ENCODE data around the gene SLC6A17. TPM values are rescaled to one million over a fixed set of nuclear protein-coding genes. Genes with fewer than 3 reads are reported as not detected.

SLC6A17 gene
- total RNA-seq, 1 donor from 2014 or later: 0.45 TPM

DNA sequence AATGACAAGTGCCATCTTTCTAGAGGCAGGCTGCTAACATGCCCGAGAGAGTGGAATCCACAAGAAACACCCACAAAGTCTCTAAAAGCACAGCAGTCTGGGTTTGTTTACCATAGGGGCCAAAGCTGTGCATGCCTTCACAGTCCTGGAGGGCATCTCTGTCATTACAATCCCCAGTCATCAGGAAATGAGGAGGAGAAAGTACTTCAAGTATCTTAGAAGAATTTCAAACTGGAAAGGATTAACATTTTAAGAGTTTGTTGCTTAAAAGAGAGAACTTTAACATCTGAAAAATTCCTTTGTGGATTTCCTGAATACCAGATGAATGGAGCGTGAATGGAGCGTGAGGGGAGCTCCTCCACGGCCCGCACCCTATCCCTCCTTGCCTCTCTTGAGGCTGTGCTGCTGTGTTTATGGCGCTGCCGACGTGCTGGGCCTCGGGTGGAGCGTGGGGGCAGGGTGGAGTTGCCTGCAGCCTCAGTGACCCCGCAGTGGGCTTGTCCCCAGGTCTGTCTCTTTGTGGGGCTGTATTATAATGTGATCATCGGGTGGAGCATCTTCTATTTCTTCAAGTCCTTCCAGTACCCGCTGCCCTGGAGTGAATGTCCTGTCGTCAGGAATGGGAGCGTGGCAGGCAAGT is 23.3 kb downstream of the SLC6A17 start:
- no peak for DNase-seq (ENCODE audit: low read depth)

DNA sequence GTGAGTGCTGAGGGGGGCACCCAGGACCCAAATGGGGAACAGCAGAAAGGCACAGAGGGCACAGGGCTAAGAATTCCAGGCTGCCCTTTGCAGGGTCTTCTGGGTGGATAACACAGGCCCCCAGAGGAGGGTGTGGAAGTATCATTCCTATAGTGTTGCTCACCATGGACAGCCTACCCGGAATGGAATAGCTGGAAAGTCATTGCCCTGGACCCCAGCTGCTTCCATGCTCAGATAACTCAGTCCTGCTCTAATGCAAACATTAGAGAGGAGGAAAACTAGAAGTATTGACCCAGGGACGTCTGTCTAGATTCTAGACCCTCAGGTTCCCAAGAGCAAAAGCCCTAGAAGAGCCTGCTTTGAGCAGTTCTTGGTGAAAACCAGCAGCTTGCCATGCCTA is 24.7 kb downstream of the SLC6A17 start:
- no peak for DNase-seq (ENCODE audit: low read depth)

DNA sequence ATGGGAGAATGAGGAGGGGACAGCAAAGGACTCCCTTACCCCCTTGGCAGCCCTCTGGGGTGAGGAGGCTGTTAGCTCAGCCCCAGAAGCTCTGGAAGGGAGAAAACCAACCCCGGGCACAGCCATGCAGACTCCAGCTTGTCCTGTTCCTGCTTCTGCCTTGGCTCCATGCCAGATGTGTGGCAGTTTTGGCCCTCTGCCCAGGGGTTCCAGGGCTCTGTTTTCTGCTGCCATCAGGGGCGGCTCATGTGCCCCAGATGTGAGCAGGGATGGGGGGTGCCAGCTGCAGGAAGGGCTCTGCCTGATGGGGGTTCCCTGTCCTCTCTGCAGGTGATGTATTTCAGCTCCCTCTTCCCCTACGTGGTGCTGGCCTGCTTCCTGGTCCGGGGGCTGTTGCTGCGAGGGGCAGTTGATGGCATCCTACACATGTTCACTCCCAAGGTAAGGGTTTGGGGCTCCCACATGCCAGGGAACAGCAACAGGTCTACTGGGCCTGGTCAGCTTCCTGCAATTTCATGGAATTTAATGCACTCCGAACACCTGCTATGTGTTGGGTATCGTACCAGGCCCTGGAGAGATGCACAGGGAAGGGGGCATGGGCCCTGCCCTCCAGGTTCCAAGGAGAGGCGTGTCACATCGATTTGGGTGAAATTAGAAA is 26.1 kb downstream of the SLC6A17 start:
- no peak for DNase-seq (ENCODE audit: low read depth)

DNA sequence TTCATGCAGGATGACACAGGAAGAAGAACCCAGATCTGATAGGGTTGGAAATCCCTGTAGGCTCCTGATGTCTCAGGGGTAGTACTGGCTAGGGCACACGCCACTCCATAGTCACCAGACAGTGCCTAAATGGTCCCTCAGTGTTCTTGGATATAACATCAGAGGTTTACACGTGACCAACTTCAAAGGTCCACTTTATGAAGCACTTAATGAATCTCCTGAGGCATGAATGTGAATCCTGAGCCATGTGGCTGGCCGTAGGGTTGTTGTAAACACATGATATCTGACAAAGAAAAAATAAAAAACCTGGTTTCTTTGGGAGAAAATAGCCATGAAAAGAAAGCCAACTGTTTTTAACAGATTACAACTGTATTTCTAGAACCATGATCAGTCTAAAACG is 27.5 kb downstream of the SLC6A17 start:
- DNase-seq (ENCODE audit: low read depth): no peak

- DNase-seq (ENCODE audit: low read depth): no peak
Measured at GRCh38 chr1:110183642-110184167, 33.4 kb downstream of the SLC6A17 start.

DNA sequence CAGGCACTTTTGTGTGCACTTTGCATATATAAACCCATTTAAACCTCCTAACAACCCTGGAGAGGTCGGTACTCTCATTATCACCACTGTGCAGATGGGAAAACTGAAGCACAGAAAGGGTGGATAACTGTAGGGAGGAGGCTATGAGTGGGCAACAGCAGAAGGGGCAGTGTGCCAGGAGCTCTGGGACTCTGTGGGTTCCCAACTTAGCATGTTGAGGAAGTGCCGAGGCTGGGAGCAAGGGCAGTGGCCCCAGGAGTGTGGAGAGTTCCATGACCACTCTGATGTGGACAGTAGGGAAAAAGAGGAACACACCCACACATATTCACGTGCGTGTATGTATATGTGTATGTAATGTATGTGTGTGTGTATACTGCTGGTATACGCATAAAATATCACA is 34.2 kb downstream of the SLC6A17 start:
- DNase-seq (ENCODE audit: low read depth): no peak

DNA sequence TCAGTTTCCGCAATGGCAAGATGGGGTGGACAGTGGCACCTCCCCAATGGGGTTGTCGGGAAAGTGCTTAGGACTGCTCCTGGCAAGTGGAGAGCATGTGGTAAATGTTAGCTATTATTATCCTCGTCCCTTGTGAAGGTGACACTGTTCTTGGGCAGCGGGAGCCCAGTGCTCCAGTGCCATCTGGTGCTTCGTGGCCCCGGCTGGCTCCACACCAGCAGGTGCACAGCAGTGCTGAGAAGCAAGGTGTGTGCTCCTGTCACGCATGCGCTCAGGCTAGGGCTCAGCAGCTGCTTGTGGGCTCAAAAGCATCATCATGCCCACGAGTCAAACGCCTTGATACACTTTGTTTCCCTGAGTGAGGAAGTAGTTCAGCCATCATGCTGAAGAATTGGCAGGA is 34.9 kb downstream of the SLC6A17 start:
- no peak for DNase-seq (ENCODE audit: low read depth)

GRCh38 chr1:110186558-110186957 is 36.3 kb downstream of the SLC6A17 start:
- DNase-seq (ENCODE audit: low read depth): no peak

DNA sequence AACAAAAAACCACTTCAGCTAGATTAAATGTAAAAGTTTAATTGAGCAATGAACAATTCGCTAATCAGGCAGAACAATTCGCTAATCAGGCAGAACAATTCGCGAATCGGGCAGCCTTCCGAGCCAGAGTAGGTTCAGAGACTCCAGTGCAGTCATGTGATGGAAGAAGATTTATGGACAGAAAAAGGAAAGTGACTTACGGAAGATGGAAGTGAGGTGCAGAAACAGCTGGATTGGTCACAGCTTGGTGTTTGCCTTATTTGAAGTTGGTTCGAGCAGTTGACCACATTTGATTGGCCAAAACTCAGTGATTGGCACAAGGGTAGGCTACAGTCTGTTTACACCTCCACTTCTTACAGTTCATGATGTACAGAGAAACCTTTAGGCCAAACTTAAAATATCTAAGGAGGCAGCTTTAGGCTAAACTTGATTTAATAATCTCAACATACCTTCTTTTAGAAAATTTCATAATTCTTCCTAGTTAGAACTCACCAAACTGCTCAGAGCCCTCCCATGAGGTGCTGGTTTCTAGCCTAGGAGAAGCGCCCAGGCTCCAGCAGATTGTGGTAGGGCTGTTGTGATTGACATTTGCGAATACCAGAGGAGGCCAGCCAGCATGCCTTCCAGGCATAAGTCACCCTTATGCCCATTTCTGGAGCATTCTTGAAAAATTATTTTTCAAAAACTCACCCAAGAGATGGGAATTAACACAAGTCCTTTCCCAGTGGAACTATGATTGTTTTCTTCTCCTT is 37.0 kb downstream of the SLC6A17 start:
- no peak for DNase-seq (ENCODE audit: low read depth)

DNA sequence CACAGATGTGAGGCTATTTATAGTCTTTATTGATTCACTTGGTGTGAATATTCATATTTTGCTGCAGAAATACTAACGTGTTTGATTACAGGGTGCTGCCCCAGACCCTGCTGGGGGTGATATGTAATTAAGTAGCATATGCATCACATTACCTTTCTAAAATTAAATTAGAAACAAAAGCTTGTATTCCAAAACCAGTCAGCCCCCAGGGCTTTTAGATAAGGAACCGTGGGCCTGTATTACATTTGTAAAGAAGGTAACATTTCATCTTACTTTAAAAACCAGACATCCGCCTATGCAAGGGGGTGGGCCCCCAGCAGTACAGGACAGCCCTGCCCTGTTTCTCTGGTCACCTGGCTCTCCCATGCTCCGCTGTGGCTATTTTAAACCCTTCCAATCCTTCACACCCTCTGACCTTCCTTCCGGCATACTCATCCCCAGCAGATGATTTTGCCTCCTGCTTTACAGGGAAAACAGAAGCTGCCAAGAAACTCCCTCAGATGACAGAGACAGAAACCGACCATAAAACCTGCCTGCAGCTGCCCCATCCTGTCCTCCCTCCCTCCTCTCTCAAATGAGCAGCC is 37.8 kb downstream of the SLC6A17 start:
- DNase-seq (ENCODE audit: low read depth): no peak

DNA sequence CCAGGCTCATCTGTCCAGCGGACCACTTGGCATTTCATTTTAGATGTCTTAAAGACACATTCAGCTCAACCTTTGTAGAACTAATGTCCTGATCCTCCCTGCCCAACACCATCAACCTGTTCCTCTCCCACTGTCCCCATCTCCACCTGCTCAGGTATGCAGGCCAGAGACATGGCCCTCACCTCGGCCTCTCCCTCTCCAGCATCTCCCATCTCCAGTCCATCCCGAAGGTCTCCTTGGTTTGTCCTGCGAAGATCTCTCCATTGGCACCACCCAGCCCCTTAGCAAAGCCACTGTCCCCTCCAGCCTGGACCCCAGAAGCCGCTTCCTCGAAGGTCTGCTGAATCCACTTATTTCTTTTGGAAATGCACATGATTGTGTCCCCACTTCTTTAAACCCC is 38.9 kb downstream of the SLC6A17 start:
- no peak for DNase-seq (ENCODE audit: low read depth)

DNA sequence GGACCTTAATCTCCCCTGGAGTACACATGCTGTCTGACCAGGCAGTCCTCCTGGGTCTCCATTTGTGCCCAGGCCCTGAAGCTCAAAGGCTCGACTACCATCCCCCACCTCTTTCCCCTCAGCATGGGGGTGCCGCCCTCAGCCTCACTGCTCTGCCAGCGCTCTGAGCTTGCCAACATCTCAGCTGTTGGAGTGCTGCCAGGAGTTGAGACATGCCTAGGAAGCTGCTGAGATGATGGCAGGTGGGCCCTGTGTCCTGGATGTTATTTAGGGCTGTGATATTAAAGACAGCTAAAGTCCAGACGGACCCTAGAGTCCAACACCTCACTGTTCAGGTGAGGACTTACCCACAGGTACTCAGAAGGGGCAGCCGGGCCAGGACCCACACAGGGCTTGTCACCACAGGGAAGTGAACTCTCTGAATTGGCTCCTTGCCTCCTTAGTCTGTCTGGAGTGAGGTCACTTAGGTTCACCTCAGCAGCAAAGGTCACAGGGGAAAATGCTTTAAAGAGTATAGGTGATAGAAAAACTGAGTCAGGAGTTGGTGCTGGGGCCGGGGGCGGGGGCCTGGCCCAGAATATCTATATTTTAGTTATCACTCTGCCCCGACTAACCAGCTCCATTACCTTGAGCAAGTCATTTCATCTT is 40.1 kb downstream of the SLC6A17 start:
- DNase-seq (ENCODE audit: low read depth): no peak

GRCh38 chr1:110192541-110192940 is 42.2 kb downstream of the SLC6A17 start:
- DNase-seq (ENCODE audit: low read depth): no peak

DNA sequence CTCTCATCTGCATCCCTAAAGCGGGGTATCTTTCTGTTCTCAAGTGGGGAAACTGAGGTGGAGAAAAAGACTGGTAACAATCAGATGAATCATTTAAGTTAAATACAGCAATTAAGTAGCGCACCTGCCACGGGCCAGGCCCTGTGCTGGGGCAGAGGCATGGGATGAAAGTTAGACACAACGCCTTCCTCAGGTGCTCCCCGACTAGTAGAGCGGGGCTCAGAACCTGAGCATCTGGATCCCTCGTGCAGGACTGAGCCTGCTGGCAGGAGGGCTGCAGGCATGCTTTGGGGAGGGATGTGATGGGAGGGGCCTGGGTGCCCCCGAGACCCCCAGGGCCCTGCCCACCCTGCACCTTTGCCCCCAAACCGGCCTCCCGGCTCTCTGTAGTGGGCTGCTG is 44.9 kb downstream of the SLC6A17 start:
- no peak for DNase-seq (ENCODE audit: low read depth)

DNA sequence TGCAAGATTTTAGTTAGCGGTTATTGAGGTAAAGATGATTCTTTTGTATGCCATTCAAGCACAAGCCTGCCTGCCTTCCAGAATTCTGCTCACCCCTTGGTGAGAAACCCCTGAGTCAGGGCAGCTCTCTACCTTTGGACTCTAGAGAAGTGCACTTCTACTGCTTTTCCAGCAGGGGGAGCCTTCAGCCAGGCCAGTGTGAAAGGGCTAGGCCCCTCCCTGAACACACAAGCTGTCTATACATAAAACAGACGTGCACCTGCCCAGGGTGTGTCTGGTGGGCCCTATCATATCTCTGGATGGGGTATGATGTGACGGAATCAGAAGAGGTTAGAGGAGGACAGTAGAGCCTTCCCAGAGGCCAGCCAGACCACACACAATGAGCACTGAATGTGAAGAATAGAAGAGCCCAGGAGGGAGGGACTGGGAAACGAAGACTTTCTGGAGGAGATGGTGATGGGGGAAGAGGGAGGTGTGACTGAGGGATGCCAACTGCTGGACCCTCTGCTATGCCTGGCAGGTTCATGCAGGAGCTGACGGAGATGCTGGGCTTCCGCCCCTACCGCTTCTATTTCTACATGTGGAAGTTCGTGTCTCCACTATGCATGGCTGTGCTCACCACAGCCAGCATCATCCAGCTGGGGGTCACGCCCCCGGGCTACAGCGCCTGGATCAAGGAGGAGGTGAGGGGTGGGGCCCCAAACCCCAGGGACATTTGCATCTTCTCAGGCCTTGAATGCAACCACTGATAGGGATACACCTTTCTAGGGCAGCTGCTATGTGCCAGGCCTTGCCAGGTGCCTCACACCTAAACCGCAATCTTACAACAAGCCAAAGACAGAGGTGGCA is 46.8 kb downstream of the SLC6A17 start:
- peak; percentile 38 for DNase-seq (ENCODE audit: low read depth)

DNA sequence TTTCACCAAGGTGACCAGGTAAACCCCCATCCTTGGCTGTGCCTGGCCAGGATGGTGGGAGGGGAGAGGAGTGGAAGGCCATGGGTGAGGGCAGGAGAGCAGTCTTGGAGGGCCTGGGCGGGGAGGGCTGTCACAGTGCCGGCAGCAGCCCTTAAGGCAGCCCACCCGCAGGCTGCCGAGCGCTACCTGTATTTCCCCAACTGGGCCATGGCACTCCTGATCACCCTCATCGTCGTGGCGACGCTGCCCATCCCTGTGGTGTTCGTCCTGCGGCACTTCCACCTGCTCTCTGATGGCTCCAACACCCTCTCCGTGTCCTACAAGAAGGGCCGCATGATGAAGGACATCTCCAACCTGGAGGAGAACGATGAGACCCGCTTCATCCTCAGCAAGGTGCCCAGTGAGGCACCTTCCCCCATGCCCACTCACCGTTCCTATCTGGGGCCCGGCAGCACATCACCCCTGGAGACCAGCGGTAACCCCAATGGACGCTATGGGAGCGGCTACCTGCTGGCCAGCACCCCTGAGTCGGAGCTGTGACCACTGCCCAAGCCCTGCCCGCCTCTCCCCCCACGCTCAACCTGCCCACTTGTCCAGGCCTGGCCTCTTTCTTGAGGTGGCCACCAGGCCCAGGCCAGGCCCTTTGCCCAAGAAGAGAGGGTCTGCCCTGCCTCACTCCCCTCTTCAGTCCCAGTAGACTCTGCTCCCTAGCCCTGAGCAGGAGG is 47.8 kb downstream of the SLC6A17 start:
- DNase-seq (ENCODE audit: low read depth): no peak

- no peak for DNase-seq (ENCODE audit: low read depth)
Measured at GRCh38 chr1:110198746-110199145, 48.5 kb downstream of the SLC6A17 start.

GRCh38 chr1:110200190-110200589 is 49.9 kb downstream of the SLC6A17 start:
- no peak for DNase-seq (ENCODE audit: low read depth)

- no peak for DNase-seq (ENCODE audit: low read depth)
Measured at GRCh38 chr1:110200666-110201065, 50.4 kb downstream of the SLC6A17 start.

- no peak for DNase-seq (ENCODE audit: low read depth)
Measured at GRCh38 chr1:110201157-110201825, 51.0 kb downstream of the SLC6A17 start.
